Anterior cingulate cortex (tissue), 58 donors: Measurements from ENCODE around the gene NMRK2.
A peak's percentile ranks its signal among the peaks of the same experiment; 100 is the strongest.
"Not testable (repeated sequence)": the region's sequence is repeated elsewhere in the genome, so short reads cannot be mapped to it uniquely, and the experiment has no call there.

Experiments used
- DNase-seq, 58 donors: peaks; one replicate each; lab custom pipeline; 2025; lab: John Stamatoyannopoulos, UW

NMRK2 gene

GRCh38 chr19:3932931-3933810 lies at the start of gene NMRK2:
NMRK2 (plus strand) TSS chr19:3933069; CDS start chr19:3933672, 603 bp downstream.
- DNase-seq: peak in 1 of 58 donors; percentile 33

GRCh38 chr19:3890591-3890990 lies 42.3 kb upstream of the NMRK2 start:
- DNase-seq: peak in 21 of 58 donors; percentile 5 to 66 (median 23)

- DNase-seq: no peak
Observed at GRCh38 chr19:3893509-3894179, 39.2 kb upstream of the NMRK2 start.

GRCh38 chr19:3894959-3895358 lies 37.9 kb upstream of the NMRK2 start:
- not testable (repeated sequence) for DNase-seq

- no peak for DNase-seq
Observed at GRCh38 chr19:3895788-3896187, 37.1 kb upstream of the NMRK2 start.

GRCh38 chr19:3897936-3898335 lies 34.9 kb upstream of the NMRK2 start:
- no peak for DNase-seq

GRCh38 chr19:3898426-3898825 lies 34.4 kb upstream of the NMRK2 start:
- DNase-seq: no peak

GRCh38 chr19:3899531-3900294 lies 33.2 kb upstream of the NMRK2 start:
- DNase-seq: no peak

- no peak for DNase-seq
Observed at GRCh38 chr19:3902317-3902973, 30.4 kb upstream of the NMRK2 start.

- DNase-seq: no peak
Observed at GRCh38 chr19:3904233-3904632, 28.6 kb upstream of the NMRK2 start.

GRCh38 chr19:3907626-3908265 lies 25.1 kb upstream of the NMRK2 start:
- DNase-seq: no peak

- DNase-seq: no peak
Observed at GRCh38 chr19:3908266-3909054, 24.4 kb upstream of the NMRK2 start.

- DNase-seq: no peak
Observed at GRCh38 chr19:3910105-3910504, 22.8 kb upstream of the NMRK2 start.

GRCh38 chr19:3914199-3914598 lies 18.7 kb upstream of the NMRK2 start:
- no peak for DNase-seq

GRCh38 chr19:3916033-3916432 lies 16.8 kb upstream of the NMRK2 start:
- DNase-seq: no peak

GRCh38 chr19:3919793-3920192 lies 13.1 kb upstream of the NMRK2 start:
- DNase-seq: no peak

GRCh38 chr19:3923096-3923758 lies 9.6 kb upstream of the NMRK2 start:
- DNase-seq: no peak

GRCh38 chr19:3923912-3924311 lies 9.0 kb upstream of the NMRK2 start:
- no peak for DNase-seq

GRCh38 chr19:3931041-3931440 lies 1.8 kb upstream of the NMRK2 start:
- DNase-seq: no peak
